Measurements from ENCODE around the gene CCNY.

CCNY gene

GRCh38 chr10:35388197-35388596, 51.9 kb downstream of the CCNY start:
- Histone ChIP-seq H3K36me3 (peaks cover 9 to 60% (median 46%) of the 10 kb centered on the region in 11 experiments; a peak in 21 of 22 replicates), H3K4me2 (peak overlapping the region in 3 of 11 experiments; percentile 61 to 72 (median 71); a peak in 7 of 22 replicates), H3K9ac (no peak overlapping the region), H3K4me3 (no peak overlapping the region), H3K9me3 (replicated peaks in 1 of 11) (peaks cover 33 to 80% (median 75%) of the 10 kb centered on the region in 11 experiments), H3K27me3 (no peaks in the 10 kb centered on the region), H3K27ac (no peak overlapping the region), H4K20me1 (peaks cover 8 to 83% (median 20%) of the 10 kb centered on the region in 11 experiments; a peak in 19 of 22 replicates), H3K4me1 (peaks cover 30 to 59% (median 42%) of the 10 kb centered on the region in 10 experiments)
- TF ChIP-seq Cebpa-rat (IDR thresholded peaks at IDR 0.05), result no peak

DNA sequence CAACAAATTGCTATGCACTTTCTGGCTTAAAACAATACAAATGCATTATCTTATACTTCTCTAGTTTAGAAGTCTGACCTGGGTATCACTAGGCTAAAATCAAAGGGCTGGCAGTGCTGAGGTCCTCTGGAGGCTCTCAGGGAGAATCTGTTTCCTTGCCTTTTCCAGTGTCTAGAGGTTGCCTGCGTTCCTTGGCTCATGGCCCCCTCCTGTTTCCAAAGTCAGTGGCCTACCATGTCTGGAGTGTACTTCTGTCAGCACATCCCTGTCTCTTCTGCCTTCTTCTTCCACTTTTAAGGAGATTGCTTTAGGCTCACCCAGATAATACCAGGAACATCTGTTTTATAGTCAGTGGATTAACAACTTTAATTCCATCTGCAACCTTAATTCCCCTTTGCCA, 52.4 kb downstream of the CCNY start:
- peaks cover 12 to 83% (median 25%) of the 10 kb centered on the region in 11 experiments; a peak in 19 of 22 replicates for H4K20me1 ChIP-seq
- no peak overlapping the region for H3K4me3 ChIP-seq
- no peak overlapping the region for H3K9ac ChIP-seq
- peaks cover 33 to 80% (median 75%) of the 10 kb centered on the region in 11 experiments for H3K9me3 ChIP-seq (replicated peaks in 1 of 11)
- H3K36me3 ChIP-seq, result peaks cover 9 to 60% (median 46%) of the 10 kb centered on the region in 11 experiments; a peak in 21 of 22 replicates
- H3K27me3 ChIP-seq, result no peaks in the 10 kb centered on the region
- no peak for TF ChIP-seq Cebpa-rat (IDR thresholded peaks at IDR 0.05)
- peaks cover 35 to 64% (median 43%) of the 10 kb centered on the region in 10 experiments for H3K4me1 ChIP-seq
- H3K4me2 ChIP-seq, result peak overlapping the region in 1 of 11 experiments; percentile 71; a peak in 3 of 22 replicates
- H3K27ac ChIP-seq, result no peak overlapping the region

GRCh38 chr10:35390161-35390840, 54.0 kb downstream of the CCNY start:
- Histone ChIP-seq H3K9ac (no peak overlapping the region), H4K20me1 (peaks cover 23 to 83% (median 40%) of the 10 kb centered on the region in 11 experiments; a peak in 21 of 22 replicates), H3K4me1 (peaks cover 35 to 70% (median 42%) of the 10 kb centered on the region in 10 experiments), H3K4me3 (peak overlapping the region in 3 of 10 experiments; percentile 1 to 35 (median 26); a peak in 3 of 20 replicates), H3K4me2 (no peak overlapping the region), H3K27me3 (no peaks in the 10 kb centered on the region), H3K9me3 (replicated peaks in 1 of 11) (peaks cover 33 to 65% (median 62%) of the 10 kb centered on the region in 11 experiments), H3K36me3 (peaks cover 9 to 48% (median 38%) of the 10 kb centered on the region in 11 experiments; a peak in 21 of 22 replicates), H3K27ac (no peak overlapping the region)
- no peak for TF ChIP-seq Cebpa-rat (IDR thresholded peaks at IDR 0.05)

DNA sequence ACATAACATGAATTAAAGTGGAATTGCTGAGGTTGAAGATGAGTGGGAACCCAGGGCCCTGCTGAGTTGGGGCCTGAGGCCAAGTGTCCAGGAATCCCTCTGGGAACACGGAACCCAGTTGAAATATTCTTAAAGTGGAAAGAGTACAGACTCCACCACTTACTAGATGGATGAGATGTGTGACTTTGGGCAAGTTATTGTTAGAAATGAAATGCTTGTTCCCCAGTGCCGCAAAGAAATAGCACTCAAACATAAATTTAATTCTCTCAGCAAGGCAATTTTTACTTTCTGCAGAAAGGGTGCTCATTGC, 54.5 kb downstream of the CCNY start:
- TF ChIP-seq Cebpa-rat (IDR thresholded peaks at IDR 0.05), result no peak
- peaks cover 33 to 60% (median 57%) of the 10 kb centered on the region in 11 experiments for H3K9me3 ChIP-seq (replicated peaks in 1 of 11)
- H3K4me1 ChIP-seq, result peaks cover 35 to 70% (median 43%) of the 10 kb centered on the region in 10 experiments
- H3K4me3 ChIP-seq, result peak overlapping the region in 3 of 10 experiments; percentile 1 to 35 (median 26); a peak in 4 of 20 replicates
- H3K4me2 ChIP-seq, result peak overlapping the region in 3 of 11 experiments; percentile 34 to 57 (median 38); a peak in 3 of 22 replicates
- peaks cover 9 to 43% (median 35%) of the 10 kb centered on the region in 11 experiments; a peak in 20 of 22 replicates for H3K36me3 ChIP-seq
- H3K27ac ChIP-seq, result no peak overlapping the region
- H3K9ac ChIP-seq, result no peak overlapping the region
- H3K27me3 ChIP-seq, result no peaks in the 10 kb centered on the region
- H4K20me1 ChIP-seq, result peaks cover 26 to 83% (median 45%) of the 10 kb centered on the region in 11 experiments; a peak in 21 of 22 replicates

DNA sequence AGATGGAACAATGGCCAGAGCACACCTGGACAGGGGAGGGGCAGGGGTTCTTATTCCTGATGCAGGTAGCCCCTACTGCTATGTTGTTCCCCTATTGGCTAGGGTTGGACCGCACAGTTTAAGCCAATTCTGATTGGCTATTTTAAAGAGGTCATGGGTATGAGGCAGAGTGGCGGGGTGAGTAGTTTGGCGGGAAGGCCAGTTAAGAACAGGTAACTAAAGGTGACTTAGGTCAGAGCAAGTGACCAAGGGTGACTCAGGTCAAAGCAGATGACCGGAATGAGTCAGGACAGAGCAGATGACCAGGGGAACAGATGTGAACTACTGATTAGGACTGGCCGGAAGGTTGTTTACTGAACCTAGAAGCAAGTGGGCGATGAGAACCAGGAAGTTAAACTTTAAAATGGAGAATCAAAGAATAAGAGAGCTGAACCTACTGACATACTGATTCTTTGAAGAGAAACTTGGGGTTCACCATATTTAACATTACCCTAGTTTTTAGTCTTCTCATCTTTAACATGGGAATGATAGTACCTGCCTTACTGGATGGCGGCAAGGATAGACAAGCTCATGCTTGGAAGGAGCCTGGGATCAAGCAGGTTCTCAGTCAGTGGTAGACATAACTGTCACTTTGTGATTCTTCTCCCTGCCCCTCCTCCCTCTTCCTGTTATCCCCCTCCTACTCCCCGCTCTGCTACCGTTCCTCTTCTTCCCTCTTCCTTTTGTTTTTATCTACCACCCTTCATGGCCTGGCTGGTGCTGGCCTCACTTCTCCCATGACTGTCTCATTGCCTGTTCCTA, 55.0 kb downstream of the CCNY start:
- H3K27ac ChIP-seq, result peak overlapping the region in 1 of 11 experiments; percentile 9; a peak in 3 of 22 replicates
- peaks cover 33 to 55% (median 51%) of the 10 kb centered on the region in 11 experiments for H3K9me3 ChIP-seq (replicated peaks in 1 of 11)
- peaks cover 9 to 43% (median 31%) of the 10 kb centered on the region in 11 experiments for H3K36me3 ChIP-seq
- peak overlapping the region in 10 of 11 experiments; percentile 31 to 70 (median 38); a peak in 17 of 22 replicates for H3K4me2 ChIP-seq
- peaks cover 34 to 68% (median 41%) of the 10 kb centered on the region in 10 experiments for H3K4me1 ChIP-seq
- no peaks in the 10 kb centered on the region for H3K27me3 ChIP-seq
- H3K9ac ChIP-seq, result no peak overlapping the region
- TF ChIP-seq Cebpa-rat (IDR thresholded peaks at IDR 0.05), result no peak
- H3K4me3 ChIP-seq, result peak overlapping the region in 3 of 10 experiments; percentile 1 to 35 (median 26); a peak in 4 of 20 replicates
- H4K20me1 ChIP-seq, result peaks cover 31 to 83% (median 51%) of the 10 kb centered on the region in 11 experiments; a peak in 21 of 22 replicates

GRCh38 chr10:35391954-35392262, 55.6 kb downstream of the CCNY start:
- H3K36me3 ChIP-seq, result peaks cover 9 to 43% (median 31%) of the 10 kb centered on the region in 11 experiments
- no peak overlapping the region for H3K9ac ChIP-seq
- H3K4me2 ChIP-seq, result peak overlapping the region in 9 of 11 experiments; percentile 31 to 70 (median 38); a peak in 13 of 22 replicates
- peaks cover 33 to 52% (median 48%) of the 10 kb centered on the region in 11 experiments for H3K9me3 ChIP-seq (replicated peaks in 1 of 11)
- TF ChIP-seq Cebpa-rat (IDR thresholded peaks at IDR 0.05), result no peak
- peaks cover 37 to 86% (median 55%) of the 10 kb centered on the region in 11 experiments; a peak in 21 of 22 replicates for H4K20me1 ChIP-seq
- H3K27me3 ChIP-seq, result no peaks in the 10 kb centered on the region
- no peak overlapping the region for H3K4me3 ChIP-seq
- H3K27ac ChIP-seq, result 0 out of 22 replicates have a peak overlapping the region, but pooled peaks of 1 of the 11 experiments have one; percentile 9
- peaks cover 34 to 68% (median 41%) of the 10 kb centered on the region in 10 experiments for H3K4me1 ChIP-seq

GRCh38 chr10:35392482-35393228, 56.3 kb downstream of the CCNY start:
- peak overlapping the region in 9 of 11 experiments; percentile 4 to 39 (median 10); a peak in 10 of 22 replicates for H3K4me2 ChIP-seq
- no peak overlapping the region for H3K4me3 ChIP-seq
- no peaks in the 10 kb centered on the region for H3K27me3 ChIP-seq
- H3K9ac ChIP-seq, result no peak overlapping the region
- H3K36me3 ChIP-seq, result peaks cover 9 to 39% (median 31%) of the 10 kb centered on the region in 11 experiments
- H3K9me3 ChIP-seq (replicated peaks in 1 of 11), result peaks cover 33 to 45% (median 42%) of the 10 kb centered on the region in 11 experiments
- peaks cover 34 to 68% (median 45%) of the 10 kb centered on the region in 10 experiments; a peak in 19 of 20 replicates for H3K4me1 ChIP-seq
- H4K20me1 ChIP-seq, result peaks cover 43 to 86% (median 58%) of the 10 kb centered on the region in 11 experiments
- TF ChIP-seq Cebpa-rat (IDR thresholded peaks at IDR 0.05), result no peak
- H3K27ac ChIP-seq, result no peak overlapping the region

- Histone ChIP-seq H3K4me1 (peaks cover 39 to 66% (median 48%) of the 10 kb centered on the region in 10 experiments; a peak in 19 of 20 replicates), H3K27me3 (no peaks in the 10 kb centered on the region), H4K20me1 (peaks cover 59 to 92% (median 72%) of the 10 kb centered on the region in 11 experiments), H3K4me3 (no peak overlapping the region), H3K9me3 (replicated peaks in 1 of 11) (peaks cover 23 to 43% (median 29%) of the 10 kb centered on the region in 11 experiments), H3K9ac (no peak overlapping the region), H3K27ac (no peak overlapping the region), H3K36me3 (peaks cover 9 to 45% (median 23%) of the 10 kb centered on the region in 11 experiments; a peak in 21 of 22 replicates), H3K4me2 (no peak overlapping the region)
- TF ChIP-seq Cebpa-rat (IDR thresholded peaks at IDR 0.05), result no peak
Observed at GRCh38 chr10:35394411-35394851, 58.1 kb downstream of the CCNY start.

Measured in BLaER1 treated with 17β-estradiol and CSF1 and Interleukin-3, amounts not matched to agents 10 nM and 100 nM (cell line).